Effector CD8-positive, alpha-beta T cell (primary cell): ENCODE measurements around the gene SELENOW.

Experiments
- DNase-seq: peaks from one replicate; lab custom pipeline; 2025; lab: John Stamatoyannopoulos, UW

Gene SELENOW

GRCh38 chr19:47820410-47820809 lies 41.9 kb downstream of the SELENOW start:
- DNase-seq: no peak

- no peak for DNase-seq
These were observed 43.0 kb downstream of the SELENOW start, which contains the start of gene CRX for GRCh38 chr19:47821460-47822020. TSS of gene CRX (plus strand) at chr19:47821937. CDS start at chr19:47834444, 12,507 bp downstream.

- no peak for DNase-seq
These were observed 45.9 kb downstream of the SELENOW start for GRCh38 chr19:47824396-47824795.

- DNase-seq: no peak
These were observed 48.3 kb downstream of the SELENOW start for GRCh38 chr19:47826800-47827199.

- no peak for DNase-seq
These were observed 54.2 kb downstream of the SELENOW start for GRCh38 chr19:47832723-47833122.
